Fibroblast of skin of left quadriceps (primary cell): ENCODE data around the gene ST6GAL1.

ENCODE experiments used
- DNase-seq, 2 experiments: peaks; one replicate each; pipeline ENCODE4 v3.0.0-alpha.2; 2013; ENCODE audit warnings: low read depth in 2 of 2

Gene ST6GAL1

DNA sequence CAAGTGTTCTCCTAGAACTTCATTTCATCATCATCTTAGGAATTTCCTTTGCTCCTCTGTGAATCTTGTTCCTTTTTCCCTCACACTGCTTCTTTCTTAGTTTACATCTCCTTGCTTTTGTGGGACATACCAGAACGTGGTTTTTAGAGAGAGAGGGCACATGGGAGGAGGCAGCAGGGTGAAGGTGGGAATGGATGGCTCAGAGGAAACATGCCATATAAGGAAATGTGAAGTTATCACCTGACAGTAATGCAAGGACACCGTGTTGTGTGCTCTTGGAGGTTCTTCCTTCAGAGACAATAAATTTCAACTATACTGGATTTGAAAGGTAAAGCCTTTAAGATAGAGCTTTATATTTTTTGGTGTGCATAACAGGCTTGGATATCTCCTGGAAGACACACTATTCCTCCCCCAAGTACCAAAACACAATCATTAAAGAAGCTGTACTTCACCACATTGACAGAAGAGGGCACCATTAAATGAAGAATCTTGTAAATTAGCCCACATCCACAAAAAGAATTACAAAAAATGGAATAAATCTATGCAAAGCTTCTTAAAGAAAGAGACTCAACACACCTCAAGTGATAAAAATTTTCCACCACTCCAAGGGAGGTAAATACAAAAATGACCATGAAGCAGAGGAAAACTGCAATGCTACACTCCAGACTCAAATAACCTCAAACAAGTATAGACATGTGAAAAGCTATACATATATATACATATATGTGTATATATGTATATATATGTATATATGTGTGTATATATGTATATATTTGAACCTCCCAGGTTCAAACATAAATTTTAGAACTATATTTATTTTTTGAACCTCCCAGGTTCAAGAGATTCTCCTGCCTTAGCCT is 182.8 kb downstream of the ST6GAL1 start:
- no peak for DNase-seq

DNA sequence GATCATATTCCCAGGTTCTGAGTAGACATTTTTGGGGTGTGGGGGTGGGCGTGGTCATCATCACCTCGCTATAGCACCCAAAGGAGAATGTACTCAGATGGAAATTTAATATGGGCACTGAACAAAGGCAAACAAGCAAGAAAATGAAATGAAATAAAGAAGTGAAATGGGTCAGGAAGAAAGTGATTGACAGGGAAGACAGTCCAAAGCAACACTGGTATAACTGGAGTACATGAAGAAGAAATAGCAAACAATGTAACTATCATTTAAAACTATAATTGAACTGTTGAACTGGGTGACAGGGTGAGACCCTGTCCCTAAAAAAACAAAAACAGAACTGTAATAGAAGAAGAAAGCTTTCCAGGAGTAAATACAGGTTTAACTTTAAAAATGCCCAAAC is 184.2 kb downstream of the ST6GAL1 start:
- no peak for DNase-seq

DNA sequence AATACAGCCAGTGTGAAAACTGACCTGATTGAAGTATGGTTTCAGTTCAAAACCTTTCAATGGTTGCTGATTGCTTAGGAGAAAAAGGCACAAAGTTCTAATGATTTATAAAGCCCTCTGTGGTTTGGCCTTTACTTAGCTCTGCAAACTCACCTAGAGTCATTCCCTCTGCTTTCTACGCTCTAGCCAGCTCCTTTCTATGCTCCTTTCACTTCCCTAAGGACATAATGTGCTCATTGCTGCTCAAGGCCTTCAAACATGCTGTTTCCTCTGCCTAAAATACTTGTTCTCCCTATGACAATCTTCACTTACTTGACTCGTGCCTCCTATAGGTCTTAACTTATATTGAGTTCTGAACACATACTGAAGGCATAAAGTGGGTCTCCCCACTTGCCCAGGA is 190.0 kb downstream of the ST6GAL1 start:
- no peak for DNase-seq

DNA sequence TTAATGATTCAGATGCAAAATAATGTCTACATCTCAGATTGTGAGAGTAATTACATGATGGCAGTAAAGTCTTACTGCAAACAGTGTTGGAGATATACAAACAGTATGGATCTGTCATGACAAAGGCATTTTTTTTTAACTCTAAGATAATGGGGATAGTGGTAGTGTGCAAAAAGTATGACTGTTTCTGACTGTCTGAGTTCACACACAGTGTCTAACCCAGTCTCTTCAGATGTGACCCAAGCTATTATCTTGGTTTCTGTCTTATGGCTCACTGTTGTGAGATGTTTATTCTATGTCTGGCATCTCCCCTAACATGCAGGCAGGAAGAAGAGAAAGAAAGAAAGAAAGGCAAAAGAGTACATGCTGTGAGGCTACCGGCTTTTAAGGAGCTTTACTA is 191.9 kb downstream of the ST6GAL1 start:
- DNase-seq, result no peak

DNA sequence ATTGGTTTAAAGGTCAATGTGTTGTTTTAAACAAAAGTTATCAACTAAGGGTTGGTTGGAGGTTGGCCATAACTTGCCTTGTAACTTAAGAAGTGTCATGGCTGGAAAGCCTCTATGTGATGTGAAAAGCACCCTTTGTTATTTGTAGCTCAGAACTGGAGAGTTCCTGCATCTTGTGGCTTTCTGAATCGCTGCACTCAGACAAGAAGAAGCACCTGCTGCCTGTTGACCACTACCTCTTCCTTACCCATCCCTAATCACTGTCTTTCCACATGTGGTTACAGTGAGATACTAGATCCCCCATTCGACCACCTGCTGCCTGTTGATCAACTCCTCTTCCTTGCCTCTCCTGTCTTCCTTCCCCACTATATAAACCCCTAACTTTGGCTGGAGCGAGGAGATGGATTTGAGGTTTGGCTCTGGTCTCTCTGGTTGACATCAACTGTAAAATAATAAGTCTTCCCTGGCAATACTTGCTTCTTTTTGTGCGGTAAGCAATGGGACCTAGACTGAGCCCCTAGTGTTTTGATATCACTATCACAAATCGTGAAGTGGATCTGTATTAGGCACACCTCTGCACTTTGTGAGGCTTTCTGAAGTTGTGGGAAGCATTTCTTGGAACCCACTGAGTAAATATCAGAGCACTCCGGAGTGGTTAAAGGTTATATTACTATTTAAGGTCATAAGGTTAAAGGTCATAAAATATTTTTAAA is 195.1 kb downstream of the ST6GAL1 start:
- DNase-seq, result no peak
